Nephron progenitor cell (in vitro differentiated cells): ENCODE measurements around the gene GADD45G.

Experiments
- DNase-seq: peaks from one replicate; pipeline ENCODE4 v3.0.0; 2021
- H3K27ac Mint-ChIP-seq: 2 replicates; pipeline ENCODE4 v1.8.0; 2021; ENCODE audit warnings: mild to moderate bottlenecking, moderate library complexity, mixed read lengths
- H3K27me3 Mint-ChIP-seq: 2 replicates; pipeline ENCODE4 v1.8.0; 2021; ENCODE audit warnings: mild to moderate bottlenecking, low read depth, mixed read lengths; ENCODE audit not compliant: poor library complexity
- H3K36me3 Mint-ChIP-seq: 2 replicates; pipeline ENCODE4 v1.8.0; 2021; ENCODE audit warnings: low read depth, mixed read lengths
- H3K4me1 Mint-ChIP-seq: 2 replicates; pipeline ENCODE4 v1.8.0; 2021; ENCODE audit warnings: mixed read lengths
- H3K4me3 Mint-ChIP-seq: 2 replicates; pipeline ENCODE4 v1.8.0; 2021; ENCODE audit warnings: mild to moderate bottlenecking, moderate library complexity, mixed read lengths
- H3K9me3 Mint-ChIP-seq: 2 replicates; pipeline ENCODE4 v1.8.0; 2021; ENCODE audit warnings: mild to moderate bottlenecking, moderate library complexity, mixed read lengths
- CTCF ChIP-seq: fragments of 200-600 bp; sonication (generic); IDR thresholded peaks from 2 replicates; pipeline ENCODE4 v1.5.0; 2021; ENCODE audit warnings: antibody characterized with exemption

The GADD45G gene

DNA sequence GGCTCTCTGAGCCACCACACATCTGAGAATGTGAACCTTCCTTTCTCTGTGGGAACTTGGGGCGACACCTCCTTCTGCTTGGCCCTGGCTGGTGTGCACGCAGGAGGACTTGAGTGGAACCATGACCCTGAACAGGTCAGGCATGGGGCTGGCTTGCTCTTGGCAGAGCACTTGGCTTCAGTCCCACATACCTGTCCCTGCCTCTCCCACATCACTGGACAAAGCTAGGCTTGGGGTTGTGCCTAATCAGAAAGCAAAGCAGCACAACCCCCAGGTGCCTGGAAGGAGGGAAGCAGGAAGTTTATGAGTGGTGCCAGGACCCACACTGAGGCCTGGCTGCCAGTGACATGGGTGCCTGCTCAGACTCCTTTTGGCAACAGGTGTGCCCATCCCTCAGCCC lies 13.2 kb downstream of the GADD45G start:
- H3K9me3 Mint-ChIP-seq, result no peaks in the 10 kb centered on the region

GRCh38 chr9:89619019-89619418 lies 14.2 kb downstream of the GADD45G start:
- DNase-seq, result no peak
- no peaks in the 10 kb centered on the region for H3K36me3 Mint-ChIP-seq
- H3K27ac Mint-ChIP-seq, result no peak overlapping the region
- TF ChIP-seq CTCF, result no peak
- H3K27me3 Mint-ChIP-seq, result peaks cover 12% of the 10 kb centered on the region
- peaks cover 51% of the 10 kb centered on the region for H3K4me1 Mint-ChIP-seq
- no peaks in the 10 kb centered on the region for H3K9me3 Mint-ChIP-seq
- no peak overlapping the region for H3K4me3 Mint-ChIP-seq

More for the DNA sequence above, 13.2 kb downstream of the GADD45G start:
- Mint-ChIP-seq H3K27ac (peak overlapping the region; percentile 36), H3K4me1 (peaks cover 42% of the 10 kb centered on the region), H3K27me3 (peaks cover 16% of the 10 kb centered on the region), H3K4me3 (no peak overlapping the region), H3K36me3 (no peaks in the 10 kb centered on the region)
- no peak for TF ChIP-seq CTCF
- no peak for DNase-seq

DNA sequence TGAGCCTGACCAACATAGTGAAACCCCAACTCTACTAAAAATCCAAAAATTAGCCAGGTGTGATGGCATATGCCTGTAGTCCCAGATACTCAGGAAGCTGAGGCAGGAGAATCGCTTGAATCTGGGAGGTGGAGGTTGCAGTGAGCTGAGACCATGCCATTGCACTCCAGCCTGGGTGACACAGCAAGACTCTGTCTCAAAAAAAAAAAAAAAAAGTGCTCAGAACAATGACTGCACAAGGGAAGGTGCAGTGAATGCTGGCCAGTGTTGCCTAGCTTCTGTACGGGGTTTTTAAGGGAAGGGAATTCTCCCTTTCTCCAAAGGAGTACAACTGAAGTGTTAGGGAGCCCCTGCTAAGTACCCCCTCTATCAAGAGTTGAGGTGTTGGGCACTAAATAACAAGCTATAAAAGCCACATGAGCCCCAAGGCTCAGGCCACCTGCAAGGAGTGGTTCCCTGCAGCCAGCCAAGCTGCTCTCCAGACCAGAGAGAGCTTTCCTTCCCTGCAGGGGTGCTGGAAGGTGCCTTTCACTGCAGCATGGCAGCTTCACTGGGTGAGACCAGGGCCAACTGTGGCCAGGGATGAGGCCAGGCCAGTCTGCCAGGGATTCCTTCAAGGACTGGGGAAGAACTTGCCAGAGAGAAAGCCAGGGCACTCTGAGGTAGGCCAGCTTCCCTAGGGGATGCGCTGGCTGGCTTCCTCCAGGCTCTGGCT lies 14.8 kb downstream of the GADD45G start:
- no peak for DNase-seq
- Mint-ChIP-seq H3K4me3 (no peak overlapping the region), H3K27me3 (peaks cover 12% of the 10 kb centered on the region), H3K27ac (no peak overlapping the region), H3K4me1 (peaks cover 52% of the 10 kb centered on the region), H3K36me3 (no peaks in the 10 kb centered on the region), H3K9me3 (no peaks in the 10 kb centered on the region)
- no peak for TF ChIP-seq CTCF

DNA sequence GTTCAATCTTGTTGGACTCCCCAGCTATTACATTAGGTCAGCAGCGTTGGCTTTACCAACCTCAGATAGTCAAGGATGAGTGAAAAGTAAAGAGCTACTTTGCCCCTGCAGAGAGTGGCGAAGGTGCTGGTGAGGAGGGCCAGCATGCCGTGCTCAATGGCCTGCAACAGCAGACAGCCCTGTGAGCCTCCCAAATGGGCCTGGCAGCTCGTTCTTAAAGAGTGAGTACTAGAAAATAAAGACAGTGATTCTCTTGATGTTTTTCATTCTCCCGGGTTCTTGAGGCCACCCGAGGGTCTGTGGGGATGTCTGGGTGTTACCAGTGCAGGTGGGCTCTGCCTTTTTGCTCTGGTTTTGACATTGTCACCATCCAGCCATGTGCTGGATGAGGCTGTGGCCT lies 16.2 kb downstream of the GADD45G start:
- Mint-ChIP-seq H3K9me3 (no peaks in the 10 kb centered on the region), H3K36me3 (no peaks in the 10 kb centered on the region), H3K4me1 (peaks cover 58% of the 10 kb centered on the region), H3K4me3 (no peak overlapping the region), H3K27ac (no peak overlapping the region), H3K27me3 (peaks cover 12% of the 10 kb centered on the region)
- no peak for TF ChIP-seq CTCF
- no peak for DNase-seq

DNA sequence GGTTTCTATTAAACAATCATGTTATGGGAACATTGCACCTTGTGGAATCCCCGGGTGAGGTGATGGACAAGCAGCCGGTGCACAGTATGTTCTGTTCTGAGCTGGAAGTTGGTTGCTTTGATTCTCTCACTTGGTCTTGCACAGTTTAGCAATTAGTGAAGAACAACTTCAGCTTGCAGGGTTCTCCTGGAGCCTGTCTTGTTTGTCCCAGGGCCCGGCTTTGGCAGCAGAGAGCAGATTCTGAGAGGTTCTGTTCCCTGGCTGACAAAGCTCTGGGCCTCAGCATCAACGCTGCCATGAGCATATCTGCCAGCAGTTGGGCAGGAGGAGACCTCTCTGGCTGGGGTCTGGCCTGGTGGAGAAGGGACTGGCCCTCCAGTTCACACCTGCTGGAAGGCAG lies 16.9 kb downstream of the GADD45G start:
- H3K27ac Mint-ChIP-seq, result no peak overlapping the region
- no peaks in the 10 kb centered on the region for H3K36me3 Mint-ChIP-seq

More for the DNA sequence above, 16.9 kb downstream of the GADD45G start:
- Mint-ChIP-seq H3K4me1 (peaks cover 64% of the 10 kb centered on the region), H3K4me3 (no peak overlapping the region), H3K27me3 (peaks cover 12% of the 10 kb centered on the region), H3K9me3 (no peaks in the 10 kb centered on the region)
- DNase-seq, result no peak
- TF ChIP-seq CTCF, result no peak
